T-cell (primary cell): ENCODE data around the gene SLC19A2. TPM values are rescaled to one million over a fixed set of nuclear protein-coding genes. Genes with fewer than 3 reads are reported as not detected.
A peak's percentile ranks its signal among the peaks of the same experiment; 100 is the strongest.

Experiments
- ATAC-seq, 4 experiments: fragments of 200-7000 bp in 3 of 4; fragments of 150-1000 bp in 1 of 4; cut with Tn5 transposase; replicated peaks in 1 of 4; 1 replicate in 3 of 4; 2 replicates in 1 of 4; pipeline ENCODE4 v1.10.0; 2021; ENCODE audit warnings: moderate library complexity in 3 of 4, mild to moderate bottlenecking in 2 of 4, moderate number of reproducible peaks in 1 of 4
- CTCF ChIA-PET, 2 donors: fragments of 300-600 bp; sonication (Branson Sonifier 250); formaldehyde crosslinking; loops; one replicate each; lab custom pipeline; 2022; ENCODE audit warnings: antibody characterized with exemption in 2 of 2; lab: Charles Lee
- POLR2A ChIA-PET, 2 donors: fragments of 300-600 bp; sonication (Branson Sonifier 250); formaldehyde crosslinking; loops; one replicate each; lab custom pipeline; 2022; ENCODE audit warnings: antibody characterized with exemption in 2 of 2; lab: Charles Lee
- DNase-seq, 35 experiments: peaks; one replicate each; pipeline versions ENCODE4 v3.0.0 to v3.0.0-alpha.2; 2013 to 2023
- H3K27ac ChIP-seq: one replicate; pipeline ENCODE4 v1.5.1; 2013; ENCODE audit warnings: low read length
- H3K27me3 ChIP-seq, 2 experiments: replicated peaks in 1 of 2; 1 replicate in 1 of 2; 2 replicates in 1 of 2; pipeline versions ENCODE4 v1.6.1 to v1.7.0; 2013; ENCODE audit warnings: low read length in 1 of 2, mixed read lengths in 1 of 2; ENCODE audit not compliant: control insufficient read depth in 2 of 2, insufficient read depth in 2 of 2; ENCODE audit errors: extremely low read depth in 1 of 2
- H3K36me3 ChIP-seq, 2 donors: 1 replicate in 1 of 2; 2 replicates in 1 of 2; pipeline versions ENCODE4 v1.6.1 to v1.7.0; 2013; ENCODE audit warnings: low read length in 1 of 2; ENCODE audit not compliant: control insufficient read depth in 2 of 2, insufficient read depth in 1 of 2; ENCODE audit errors: extremely low read depth in 1 of 2
- H3K4me1 ChIP-seq, 2 experiments: 1 replicate in 1 of 2; 2 replicates in 1 of 2; pipeline versions ENCODE4 v1.6.1 to v1.7.0; 2013; ENCODE audit warnings: low read length in 2 of 2, mixed read lengths in 1 of 2; ENCODE audit not compliant: insufficient read depth in 2 of 2, control insufficient read depth in 1 of 2; ENCODE audit errors: extremely low read depth in 1 of 2
- H3K4me3 ChIP-seq, 2 donors: 1 replicate in 1 of 2; 2 replicates in 1 of 2; pipeline versions ENCODE4 v1.5.1 to v1.7.0; 2013; ENCODE audit warnings: mild to moderate bottlenecking in 2 of 2, low read length in 1 of 2, moderate library complexity in 1 of 2; ENCODE audit not compliant: control insufficient read depth in 1 of 2; ENCODE audit errors: extremely low read depth in 1 of 2
- H3K9me3 ChIP-seq: 2 replicates; pipeline ENCODE4 v1.7.0; 2013
- H3K27ac Mint-ChIP-seq, 2 donors: one replicate each; pipeline ENCODE4 v1.8.0; 2020 to 2021; ENCODE audit warnings: mild to moderate bottlenecking in 2 of 2, mixed read lengths in 2 of 2
- H3K27me3 Mint-ChIP-seq, 2 donors: one replicate each; pipeline ENCODE4 v1.8.0; 2021 to 2022; ENCODE audit warnings: mixed read lengths in 2 of 2
- H3K36me3 Mint-ChIP-seq: one replicate; pipeline ENCODE4 v1.8.0; 2021; ENCODE audit warnings: mixed read lengths
- H3K4me1 Mint-ChIP-seq, 3 donors: one replicate each; pipeline ENCODE4 v1.8.0; 2020 to 2022; ENCODE audit warnings: mixed read lengths in 3 of 3, mild to moderate bottlenecking in 1 of 3
- H3K4me3 Mint-ChIP-seq, 3 donors: one replicate each; pipeline ENCODE4 v1.8.0; 2020 to 2022; ENCODE audit warnings: mild to moderate bottlenecking in 3 of 3, mixed read lengths in 3 of 3, moderate library complexity in 3 of 3
- H3K9me3 Mint-ChIP-seq, 3 donors: one replicate each; pipeline ENCODE4 v1.8.0; 2020 to 2022; ENCODE audit warnings: mixed read lengths in 3 of 3
- WGBS: methylation state at CpG from one replicate; pipeline ENCODE4 v1.1.5; 2013; ENCODE audit warnings: missing lambda C conversion rate; ENCODE audit not compliant: insufficient coverage; 5-methylcytosine and 5-hydroxymethylcytosine counted together
- total RNA-seq, 35 experiments: library from RNA in 6 of 35; stranded (reverse) in 6 of 35; fragments of 120-200 nt in 1 of 35; gene quantifications; one replicate each; pipeline versions ENCODE4 v1.2.1 to v1.2.4 and lab custom pipeline; 2013 to 2026

SLC19A2 gene
- total RNA-seq, 5 donors from 2014 or later (not counting 1 experiment from before 2014, with no cell fraction given): 2.7 to 4.7 (median 3.8) TPM

GRCh38 chr1:169472738-169473137 is 13.0 kb downstream of the SLC19A2 start:
- H3K27ac ChIP-seq: no peak overlapping the region
- H3K4me1 ChIP-seq: no peaks in the 10 kb centered on the region
- no peak for ATAC-seq
- H3K4me3 ChIP-seq: no peak overlapping the region
- Mint-ChIP-seq H3K4me3 (no peak overlapping the region), H3K27ac (no peak overlapping the region), H3K27me3 (no peaks in the 10 kb centered on the region), H3K9me3 (no peaks in the 10 kb centered on the region), H3K36me3 (peaks cover 10% of the 10 kb centered on the region), H3K4me1 (no peaks in the 10 kb centered on the region)
- no peaks in the 10 kb centered on the region for H3K27me3 ChIP-seq
- CTCF ChIA-PET: interaction anchor here in 1 of 2 donors (0.6 kb wide), 1 partner anchor 107 kb away, joined by 3 read pairs; no protein-coding TSS in a partner anchor
- POLR2A ChIA-PET: no interaction called here
- no peaks in the 10 kb centered on the region for H3K9me3 ChIP-seq
- no peaks in the 10 kb centered on the region for H3K36me3 ChIP-seq
- DNase-seq: no peak
- no CpG with 5 or more reads among the region's 3 CpGs for WGBS

GRCh38 chr1:169468982-169469381 is 16.8 kb downstream of the SLC19A2 start:
- ChIA-PET CTCF (interaction anchor here (0.7 to 1.2 kb wide), 3 partner anchors 11 to 149 kb away, joined by 3 read pairs; no protein-coding TSS in a partner anchor), POLR2A (no interaction called here)
- no peak for ATAC-seq
- no peaks in the 10 kb centered on the region for H3K27me3 ChIP-seq
- no peaks in the 10 kb centered on the region for H3K4me1 Mint-ChIP-seq
- H3K36me3 ChIP-seq: no peaks in the 10 kb centered on the region
- H3K4me1 ChIP-seq: no peaks in the 10 kb centered on the region
- peaks cover 3% of the 10 kb centered on the region for H3K36me3 Mint-ChIP-seq
- no peak overlapping the region for H3K27ac Mint-ChIP-seq
- no peaks in the 10 kb centered on the region for H3K9me3 Mint-ChIP-seq
- H3K9me3 ChIP-seq: no peaks in the 10 kb centered on the region
- no peak overlapping the region for H3K4me3 Mint-ChIP-seq
- H3K27ac ChIP-seq: no peak overlapping the region
- no peak for DNase-seq
- H3K4me3 ChIP-seq: no peak overlapping the region
- no peaks in the 10 kb centered on the region for H3K27me3 Mint-ChIP-seq

GRCh38 chr1:169466259-169467230 is 19.2 kb downstream of the SLC19A2 start:
- Mint-ChIP-seq H3K36me3 (peaks cover 3% of the 10 kb centered on the region), H3K9me3 (no peaks in the 10 kb centered on the region), H3K27ac (no peak overlapping the region), H3K4me3 (no peak overlapping the region), H3K4me1 (no peaks in the 10 kb centered on the region), H3K27me3 (no peaks in the 10 kb centered on the region)
- POLR2A ChIA-PET: no interaction called here
- ATAC-seq (no peak), DNase-seq (peak in 5 of 35 experiments; percentile 2 to 43 (median 5))
- no peaks in the 10 kb centered on the region for H3K4me1 ChIP-seq
- no peak overlapping the region for H3K27ac ChIP-seq
- H3K4me3 ChIP-seq: no peak overlapping the region
- no peaks in the 10 kb centered on the region for H3K9me3 ChIP-seq
- H3K27me3 ChIP-seq: no peaks in the 10 kb centered on the region
- CTCF ChIA-PET: interaction anchor here in 1 of 2 donors (1.0 kb wide), 1 partner anchor 246 kb away, joined by 3 read pairs; no protein-coding TSS in a partner anchor
- H3K36me3 ChIP-seq: no peaks in the 10 kb centered on the region
- 80% methylated on average over 1 of the region's 8 CpGs for WGBS

- ATAC-seq (no peak), DNase-seq (no peak)
- ChIA-PET CTCF (interaction anchor here in 1 of 2 donors (0.7 to 1.7 kb wide), 3 partner anchors 85 to 1123 kb away, joined by 3 read pairs; no protein-coding TSS in a partner anchor), POLR2A (interaction anchor here in 1 of 2 donors (0.6 kb wide), 1 partner anchor 14 kb away, joined by 4 read pairs; no protein-coding TSS in a partner anchor)
- H3K27ac Mint-ChIP-seq: no peak overlapping the region
- H3K27me3 ChIP-seq: peaks cover 0 to 4% of the 10 kb centered on the region in 2 experiments
- H3K9me3 Mint-ChIP-seq: no peaks in the 10 kb centered on the region
- peaks cover 0 to 5% (median 4%) of the 10 kb centered on the region in 3 donors for H3K4me1 Mint-ChIP-seq
- peaks cover 0 to 4% of the 10 kb centered on the region in 2 experiments for H3K4me1 ChIP-seq
- peaks cover 3% of the 10 kb centered on the region for H3K36me3 Mint-ChIP-seq
- H3K4me3 Mint-ChIP-seq: no peak overlapping the region
- H3K9me3 ChIP-seq: no peaks in the 10 kb centered on the region
- H3K27me3 Mint-ChIP-seq: peaks cover 0 to 10% of the 10 kb centered on the region in 2 donors
- no peaks in the 10 kb centered on the region for H3K36me3 ChIP-seq
- H3K27ac ChIP-seq: no peak overlapping the region
- no peak overlapping the region for H3K4me3 ChIP-seq
Observed at GRCh38 chr1:169465281-169465680, 20.5 kb downstream of the SLC19A2 start.

- Histone ChIP-seq H3K27me3 (peaks cover 0 to 7% of the 10 kb centered on the region in 2 experiments), H3K36me3 (no peaks in the 10 kb centered on the region), H3K4me1 (peaks cover 0 to 7% of the 10 kb centered on the region in 2 experiments), H3K4me3 (no peak overlapping the region), H3K27ac (no peak overlapping the region), H3K9me3 (peaks cover 1% of the 10 kb centered on the region)
- CTCF ChIA-PET: no interaction called here
- Mint-ChIP-seq H3K4me3 (no peak overlapping the region), H3K27ac (no peak overlapping the region), H3K4me1 (peaks cover 5 to 12% (median 9%) of the 10 kb centered on the region in 3 donors), H3K36me3 (peaks cover under 1% of the 10 kb centered on the region), H3K9me3 (peaks cover 0 to under 1% (median under 1%) of the 10 kb centered on the region in 3 donors), H3K27me3 (peaks cover under 1 to 17% of the 10 kb centered on the region in 2 donors)
- ATAC-seq: no peak
- POLR2A ChIA-PET: no interaction called here
- DNase-seq: no peak
- 100% methylated on average over 3 of the region's 5 CpGs for WGBS
Observed at GRCh38 chr1:169462385-169462784, 23.4 kb downstream of the SLC19A2 start.

GRCh38 chr1:169461390-169462000 is 24.2 kb downstream of the SLC19A2 start:
- DNase-seq (no peak), ATAC-seq (no peak)
- Histone ChIP-seq H3K27me3 (peaks cover 0 to 7% of the 10 kb centered on the region in 2 experiments), H3K36me3 (no peaks in the 10 kb centered on the region), H3K9me3 (peaks cover 3% of the 10 kb centered on the region), H3K27ac (no peak overlapping the region), H3K4me1 (peaks cover 0 to 7% of the 10 kb centered on the region in 2 experiments), H3K4me3 (no peak overlapping the region)
- no peak overlapping the region for H3K27ac Mint-ChIP-seq
- H3K9me3 Mint-ChIP-seq: peaks cover 6 to 10% (median 7%) of the 10 kb centered on the region in 3 donors
- H3K36me3 Mint-ChIP-seq: no peaks in the 10 kb centered on the region
- 50% methylated on average over 1 of the region's 4 CpGs for WGBS
- peaks cover 5 to 12% (median 9%) of the 10 kb centered on the region in 3 donors for H3K4me1 Mint-ChIP-seq
- CTCF ChIA-PET: no interaction called here
- peak overlapping the region in 1 of 3 donors; percentile 8 for H3K4me3 Mint-ChIP-seq
- H3K27me3 Mint-ChIP-seq: peaks cover 4 to 22% of the 10 kb centered on the region in 2 donors
- POLR2A ChIA-PET: no interaction called here
